ENCODE data around the gene RAPGEF5. TPM values are rescaled to one million over a fixed set of nuclear protein-coding genes. Genes with fewer than 3 reads are reported as not detected.

RAPGEF5 gene
- total RNA-seq, 1 experiment from 2014 or later = 15.6 TPM

- BruUV-seq (replicated peaks) = no TSS peak
Measured at GRCh38 chr7:22082886-22083703, 273.9 kb downstream of the RAPGEF5 start.

More at GRCh38 chr7:22082886-22083703, 273.9 kb downstream of the RAPGEF5 start:
- Histone ChIP-seq H3K4me3 (replicated peaks in 1 of 2; ENCODE audit: low read depth in 1 of 2, low read length in 2 of 2) (peak overlapping the region; percentile 61 to 63), H3K79me2 (ENCODE audit: insufficient read depth, low read length) (no peaks in the 10 kb centered on the region), H2AFZ (ENCODE audit: low read depth, low read length, poor library complexity, severe bottlenecking) (peak overlapping the region; percentile 83), H3K27ac (ENCODE audit: low read depth, low read length) (peak overlapping the region; percentile 52), H3K4me2 (ENCODE audit: low read length) (peak overlapping the region; percentile 95), H3K4me1 (ENCODE audit: control insufficient read depth in 1 of 2, insufficient read depth in 2 of 2, low read length in 2 of 2) (peaks cover 10 to 16% of the 10 kb centered on the region in 2 experiments; a peak in 3 of 4 replicates), H3K9me2 (ENCODE audit: insufficient read depth) (no peaks in the 10 kb centered on the region), H3K27me3 (ENCODE audit: insufficient read depth, low read length) (no peaks in the 10 kb centered on the region), H3K9ac (ENCODE audit: low read length) (peak overlapping the region; percentile 68), H3K9me3 (ENCODE audit: control insufficient read depth in 1 of 2, insufficient read depth in 1 of 2, low read depth in 1 of 2, low read length in 2 of 2) (no peaks in the 10 kb centered on the region), H4K20me1 (ENCODE audit: insufficient read depth) (no peaks in the 10 kb centered on the region), H3K36me3 (ENCODE audit: control insufficient read depth in 1 of 2, insufficient read depth in 2 of 2, low read length in 2 of 2) (no peaks in the 10 kb centered on the region)
- ATAC-seq = peak; percentile 95
- DNase-seq (ENCODE audit: low read depth, low spot score) = peak; percentile 53
- intact Hi-C loops (cut with micrococcal nuclease) = loop anchor here (2.0 to 5.0 kb wide), 4 partner anchors 316 to 1306 kb away; no protein-coding TSS in a partner anchor
- RAD21 ChIA-PET (ENCODE audit: low non-redundant PET in 1 of 2, low total read pairs in 2 of 2, uncharacterized antibody in 2 of 2, unreplicated experiment in 2 of 2) = interaction anchor here (0.7 kb wide), 3 partner anchors 200 to 1410 kb away, joined by 3 to 4 read pairs (median 4); no protein-coding TSS in a partner anchor
- TF ChIP-seq ZBTB33 (IDR thresholded peaks at IDR 0.05; ENCODE audit: extremely low read depth, insufficient replicate concordance, low read length) (no peak), POLR2A (IDR thresholded peaks at IDR 0.05; ENCODE audit: borderline replicate concordance, extremely low read depth, insufficient read depth, insufficient read length) (no peak), RAD21 (IDR thresholded peaks at IDR 0.05; ENCODE audit: low read depth) (peak; percentile 90), CBX3 (IDR thresholded peaks at IDR 0.05; ENCODE audit: low read depth) (peak; percentile 36; the same call in 1 of the 2 replicates), YY1 (IDR thresholded peaks at IDR 0.05; ENCODE audit: extremely low read depth, insufficient replicate concordance, low read depth, low read length) (peak; percentile 56), ELF1 (IDR thresholded peaks at IDR 0.05; ENCODE audit: borderline replicate concordance, low read depth) (no peak), TCF7L2 (IDR thresholded peaks at IDR 0.05; ENCODE audit: borderline replicate concordance, extremely low read depth, insufficient read depth, insufficient read length) (no peak), ATF3 (IDR thresholded peaks at IDR 0.05) (no peak), CEBPB (IDR thresholded peaks at IDR 0.05; ENCODE audit: low read depth) (no peak), FOSL1 (IDR thresholded peaks at IDR 0.05; ENCODE audit: low read depth) (no peak), EZH2phosphoT487 (IDR thresholded peaks at IDR 0.05; ENCODE audit: borderline replicate concordance) (no peak), CTCF (IDR thresholded peaks at IDR 0.05 in 2 of 3, conservative IDR thresholded peaks at IDR 0.05 in 1 of 3; ENCODE audit: borderline replicate concordance in 1 of 3, insufficient read depth in 1 of 3, low read depth in 2 of 3, low read length in 2 of 3) (peak; percentile 81 to 98 (median 88)), ZFX (IDR thresholded peaks at IDR 0.05) (no peak), MAX (IDR thresholded peaks at IDR 0.05) (peak; percentile 61; the same call in 1 of the 2 replicates), SIN3A (IDR thresholded peaks at IDR 0.05; ENCODE audit: low read depth) (no peak), ZNF274 (IDR thresholded peaks at IDR 0.05; ENCODE audit: low read depth, low read length) (no peak), SP1 (IDR thresholded peaks at IDR 0.05; ENCODE audit: low read depth) (no peak), SRF (IDR thresholded peaks at IDR 0.05; ENCODE audit: low read depth) (no peak), POLR2AphosphoS5 (IDR thresholded peaks at IDR 0.05; ENCODE audit: low read depth, low read length) (peak; percentile 75)
- POLR2A ChIA-PET = interaction anchor here (0.6 to 1.4 kb wide), 6 partner anchors 9 to 827 kb away, joined by 3 to 6 read pairs (median 3); no protein-coding TSS in a partner anchor
- CTCF ChIA-PET = interaction anchor here (0.6 to 2.2 kb wide), 16 partner anchors 9 to 1003 kb away, joined by 3 to 11 read pairs (median 3); no protein-coding TSS in a partner anchor
